K562 (cell line): Measurements from ENCODE around the gene PIGQ. TPM values are rescaled to one million over a fixed set of nuclear protein-coding genes. Genes with fewer than 3 reads are reported as not detected.

Experiments used
- BCL6 ChIP-seq: fragments of 250-450 bp; sonication (Bioruptor Pico); IDR thresholded peaks from 2 replicates; pipeline ENCODE4 v1.4.0; 2020
- MYNN ChIP-seq, 2 experiments: sonication (generic); formaldehyde crosslinking in 1 of 2; IDR thresholded peaks; 2 replicates each; pipeline versions ENCODE4 v1.5.0 to v1.6.1; 2016 to 2020; ENCODE audit warnings: antibody characterized with exemption in 1 of 2, missing genetic modification reagents in 1 of 2
- RAD51 ChIP-seq: fragments of 450-650 bp; IDR thresholded peaks from 2 replicates; pipeline ENCODE4 v1.7.1; 2016; ENCODE audit warnings: low read depth, mild to moderate bottlenecking, borderline replicate concordance
- STAG1 ChIP-seq: sonication (generic); formaldehyde crosslinking; IDR thresholded peaks from 2 replicates; pipeline ENCODE4 v1.5.0; 2020; ENCODE audit warnings: missing genetic modification reagents, borderline replicate concordance
- ZNF511 ChIP-seq: sonication (generic); formaldehyde crosslinking; IDR thresholded peaks from 2 replicates; pipeline ENCODE4 v1.8.0; 2022; ENCODE audit warnings: mild to moderate bottlenecking, missing genetic modification reagents
- polyA plus RNA-seq, 8 experiments: library from polyadenylated mRNA; depleted of rRNA in 4 of 8; stranded (reverse) in 5 of 8; unstranded in 3 of 8; fragments of >200 nt; fragmentation: Nextera tagmentation in 2 of 8; fragmentation: Illumina TruSeq in 1 of 8; extraction: Ambion mirVana in 2 of 8; extraction: Trizol in 1 of 8; gene quantifications; 2 replicates each; pipeline versions ENCODE4 v1.2.1 to v1.2.3, GENCODE V29; 2011 to 2014; ENCODE audit warnings: inconsistent platforms in 1 of 8, missing spikeins in 1 of 8
- total RNA-seq, 7 experiments: library from RNA; depleted of rRNA in 6 of 7; stranded (reverse); fragments of >200 nt in 6 of 7; fragmentation: Illumina TruSeq in 2 of 7; extraction: Trizol in 2 of 7; gene quantifications; 2 replicates each; pipeline versions ENCODE4 v1.2.1 to v1.2.3, GENCODE V29; 2011 to 2021; ENCODE audit warnings: low replicate concordance in 1 of 7
- TF ChIP-seq, protein P1 (sequence below): fragments of 200-800 bp; sonication (Bioruptor generic); IDR thresholded peaks from 2 replicates; pipeline ENCODE4 v1.6.1; 2017; ENCODE audit warnings: missing genetic modification characterization, missing compliant biosample characterization
- TF ChIP-seq, protein P2 (sequence below): fragments of 450-650 bp; formaldehyde crosslinking; IDR thresholded peaks from 2 replicates; pipeline ENCODE4 v1.4.0; 2020; ENCODE audit warnings: mild to moderate bottlenecking, moderate library complexity

The PIGQ gene
- total and polyA plus RNA-seq, 9 of the 15 experiments (the other 6 are each of a cell fraction or from before 2014, with no cell fraction given) = 0.20 to 49.6 (median 11.7) TPM

DNA sequence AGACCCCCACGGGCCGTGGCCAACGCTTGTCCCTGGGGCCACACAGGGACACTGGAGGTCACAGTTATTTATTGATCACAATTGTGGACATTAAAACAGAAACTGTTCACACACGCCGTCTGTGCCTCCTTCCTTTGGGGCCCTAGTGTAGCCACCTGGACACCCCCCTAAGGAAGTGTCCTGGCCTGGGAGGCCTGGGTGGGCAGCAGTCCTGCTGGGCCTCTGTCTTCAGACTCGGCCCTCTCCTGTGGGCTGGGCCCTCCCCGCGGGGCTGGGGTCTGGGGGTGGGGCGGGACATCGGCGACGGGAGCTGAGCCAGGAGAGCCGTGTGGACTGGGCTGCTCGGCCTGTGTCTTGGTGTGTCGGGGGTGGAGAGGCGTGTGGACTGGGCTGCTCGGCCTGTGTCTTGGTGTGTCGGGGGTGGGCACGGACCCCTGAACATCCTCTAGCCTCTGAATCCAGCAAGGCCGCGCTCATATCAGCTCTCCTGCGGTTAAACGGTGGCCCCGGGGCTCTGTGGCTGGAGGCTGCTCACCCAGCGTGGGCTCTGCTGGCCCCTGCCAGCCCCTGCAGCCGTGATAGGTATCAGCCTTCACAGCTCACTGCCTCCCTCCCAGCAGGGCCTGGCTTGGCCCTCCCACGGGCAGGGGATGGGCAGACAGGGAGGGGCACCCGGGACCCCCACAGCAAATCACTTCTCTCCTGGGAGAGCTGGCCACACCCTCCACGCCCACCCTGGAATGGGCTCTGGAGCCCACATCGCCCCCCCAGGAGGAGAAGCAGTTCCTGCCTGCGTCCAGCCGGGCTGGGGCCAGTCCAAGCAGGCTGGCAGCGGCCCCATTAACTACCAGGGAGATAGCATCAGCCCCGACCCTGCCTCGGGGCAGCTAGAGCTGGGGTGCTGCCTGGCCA, 4.1 kb upstream of the PIGQ start (continued):
- TF ChIP-seq ZNF511 = no peak
- no peak for TF ChIP-seq BCL6 (CRISPR knock-in tag)
- TF ChIP-seq MYNN (IDR thresholded peaks at IDR 0.05) = 0 out of 2 replicates have a peak, but pooled peaks have one; percentile 19
- no peak for TF ChIP-seq MYNN (CRISPR knock-in tag; IDR thresholded peaks at IDR 0.05)
- 0 out of 2 replicates have a peak, but pooled peaks have one; percentile 21 for TF ChIP-seq STAG1 (CRISPR knock-in tag)
- TF ChIP-seq, protein P1, sequence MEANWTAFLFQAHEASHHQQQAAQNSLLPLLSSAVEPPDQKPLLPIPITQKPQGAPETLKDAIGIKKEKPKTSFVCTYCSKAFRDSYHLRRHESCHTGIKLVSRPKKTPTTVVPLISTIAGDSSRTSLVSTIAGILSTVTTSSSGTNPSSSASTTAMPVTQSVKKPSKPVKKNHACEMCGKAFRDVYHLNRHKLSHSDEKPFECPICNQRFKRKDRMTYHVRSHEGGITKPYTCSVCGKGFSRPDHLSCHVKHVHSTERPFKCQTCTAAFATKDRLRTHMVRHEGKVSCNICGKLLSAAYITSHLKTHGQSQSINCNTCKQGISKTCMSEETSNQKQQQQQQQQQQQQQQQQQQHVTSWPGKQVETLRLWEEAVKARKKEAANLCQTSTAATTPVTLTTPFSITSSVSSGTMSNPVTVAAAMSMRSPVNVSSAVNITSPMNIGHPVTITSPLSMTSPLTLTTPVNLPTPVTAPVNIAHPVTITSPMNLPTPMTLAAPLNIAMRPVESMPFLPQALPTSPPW (CRISPR knock-in tag) = peak; percentile 61
- TF ChIP-seq, protein P2, sequence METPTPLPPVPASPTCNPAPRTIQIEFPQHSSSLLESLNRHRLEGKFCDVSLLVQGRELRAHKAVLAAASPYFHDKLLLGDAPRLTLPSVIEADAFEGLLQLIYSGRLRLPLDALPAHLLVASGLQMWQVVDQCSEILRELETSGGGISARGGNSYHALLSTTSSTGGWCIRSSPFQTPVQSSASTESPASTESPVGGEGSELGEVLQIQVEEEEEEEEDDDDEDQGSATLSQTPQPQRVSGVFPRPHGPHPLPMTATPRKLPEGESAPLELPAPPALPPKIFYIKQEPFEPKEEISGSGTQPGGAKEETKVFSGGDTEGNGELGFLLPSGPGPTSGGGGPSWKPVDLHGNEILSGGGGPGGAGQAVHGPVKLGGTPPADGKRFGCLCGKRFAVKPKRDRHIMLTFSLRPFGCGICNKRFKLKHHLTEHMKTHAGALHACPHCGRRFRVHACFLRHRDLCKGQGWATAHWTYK (CRISPR knock-in tag) = peak; percentile 64; the same call in 1 of the 2 replicates
- TF ChIP-seq RAD51 = no peak
- TF ChIP-seq, all 486 proteins: peak for 17
